Panc1 (cell line): ENCODE measurements around the gene MGAT4A. TPM values are rescaled to one million over a fixed set of nuclear protein-coding genes. Genes with fewer than 3 reads are reported as not detected.

Experiments used
- ATAC-seq: fragments of 200-7000 bp; cut with Tn5 transposase; 2 replicates; pipeline ENCODE4 v1.9.1; 2020; ENCODE audit warnings: mild to moderate bottlenecking, moderate library complexity
- BruUV-seq: library from RNA; stranded (reverse); fragments of 400-500 nt; replicated peaks from 2 replicates; lab custom pipeline; 2021; lab: Mats Ljungman, UMichigan
- CTCF ChIA-PET: fragments of 300-600 bp; sonication (Branson Sonifier 250); formaldehyde crosslinking; loops from one replicate; lab custom pipeline; 2022; ENCODE audit warnings: antibody characterized with exemption; lab: Charles Lee
- POLR2A ChIA-PET: fragments of 300-600 bp; sonication (Branson Sonifier 250); formaldehyde crosslinking; loops from one replicate; lab custom pipeline; 2022; ENCODE audit warnings: antibody characterized with exemption; lab: Charles Lee
- DNase-seq: peaks from one replicate; pipeline ENCODE4 v3.0.0-alpha.2; 2010; ENCODE audit warnings: low read depth, low spot score
- H3K27ac ChIP-seq: 2 replicates; pipeline ENCODE4 v1.5.1; 2011; ENCODE audit warnings: mild to moderate bottlenecking, low read length, inconsistent platforms
- H3K27me3 ChIP-seq: fragments of 200-500 bp; sonication (Bioruptor generic); 2 replicates; pipeline ENCODE4 v1.6.0; 2014; ENCODE audit warnings: low read length, inconsistent platforms; ENCODE audit not compliant: control insufficient read depth, insufficient read depth
- H3K36me3 ChIP-seq: fragments of 200-500 bp; sonication (Bioruptor generic); 2 replicates; pipeline ENCODE4 v1.5.1; 2014; ENCODE audit warnings: inconsistent platforms, mild to moderate bottlenecking, low read length, moderate library complexity; ENCODE audit not compliant: control insufficient read depth, insufficient read depth
- H3K4me1 ChIP-seq: 2 replicates; pipeline ENCODE4 v1.5.1; 2011; ENCODE audit warnings: inconsistent platforms, mild to moderate bottlenecking, low read length, moderate library complexity; ENCODE audit not compliant: control insufficient read depth, insufficient read depth
- H3K4me3 ChIP-seq, 2 experiments: 2 replicates each; pipeline ENCODE4 v1.5.1; 2011 to 2012; ENCODE audit warnings: low read depth in 2 of 2, low read length in 2 of 2, mild to moderate bottlenecking in 2 of 2, inconsistent platforms in 1 of 2, moderate library complexity in 1 of 2
- H3K9me3 ChIP-seq: fragments of 200-500 bp; sonication (Bioruptor generic); 2 replicates; pipeline ENCODE4 v1.5.1; 2014; ENCODE audit warnings: low read depth, mild to moderate bottlenecking, inconsistent platforms, low read length, moderate library complexity; ENCODE audit not compliant: control insufficient read depth, insufficient read depth
- POLR2AphosphoS5 ChIP-seq: IDR thresholded peaks from 2 replicates; pipeline ENCODE4 v1.6.1; 2012; ENCODE audit warnings: mild to moderate bottlenecking, low read depth, low read length, moderate library complexity
- SIN3A ChIP-seq: IDR thresholded peaks from 2 replicates; pipeline ENCODE4 v1.6.1; 2012; ENCODE audit warnings: low read depth, mild to moderate bottlenecking, low read length, moderate library complexity, borderline replicate concordance; ENCODE audit not compliant: insufficient read depth
- TCF7L2 ChIP-seq: IDR thresholded peaks from 2 replicates; pipeline ENCODE4 v1.6.1; 2011; ENCODE audit warnings: mild to moderate bottlenecking, low read depth, low read length, inconsistent platforms
- in situ Hi-C: cut with HindIII; loops from 2 replicates; pipeline ENCODE4 v1.10.0; 2016; ENCODE audit warnings: low sequenced_read_pairs, low pct_unique_long_range_greater_than_20kb
- intact Hi-C: fragments of 100-400 bp; cut with micrococcal nuclease; formaldehyde crosslinking; loops from one replicate; pipeline ENCODE4 v1.10.0; 2022; ENCODE audit not compliant: unreplicated experiment
- total RNA-seq: library from RNA; stranded (reverse); gene quantifications from one replicate; pipeline ENCODE4 v1.2.1, GENCODE V29; 2021; ENCODE audit not compliant: unreplicated experiment
- TF ChIP-seq, protein P1 (sequence below), 2 experiments: IDR thresholded peaks; 2 replicates each; pipeline ENCODE4 v1.6.1; 2011 to 2012; ENCODE audit warnings: low read depth in 2 of 2, control low read depth in 1 of 2, low read length in 1 of 2, mild to moderate bottlenecking in 1 of 2, moderate library complexity in 1 of 2; ENCODE audit not compliant: insufficient read depth in 1 of 2
- TF ChIP-seq, protein P2 (sequence below): fragments of 450-650 bp; IDR thresholded peaks from 2 replicates; pipeline ENCODE4 v1.5.1; 2017; ENCODE audit warnings: mild to moderate bottlenecking

The MGAT4A gene
- total RNA-seq, 1 experiment from 2014 or later = 4.4 TPM

GRCh38 chr2:98778151-98778550, 47.2 kb upstream of the MGAT4A start:
- Histone ChIP-seq H3K27ac (no peak overlapping the region), H3K4me3 (no peak overlapping the region), H3K9me3 (peaks cover 13% of the 10 kb centered on the region; the same call in 1 of the 2 replicates), H3K4me1 (no peaks in the 10 kb centered on the region), H3K27me3 (no peaks in the 10 kb centered on the region), H3K36me3 (no peaks in the 10 kb centered on the region)
- ChIA-PET CTCF (interaction anchor here (0.6 kb wide), 1 partner anchor 190 kb away, joined by 3 read pairs; no protein-coding TSS in a partner anchor), POLR2A (no interaction called here)
- BruUV-seq = no TSS peak
- DNase-seq = no peak
- TF ChIP-seq, protein P1, sequence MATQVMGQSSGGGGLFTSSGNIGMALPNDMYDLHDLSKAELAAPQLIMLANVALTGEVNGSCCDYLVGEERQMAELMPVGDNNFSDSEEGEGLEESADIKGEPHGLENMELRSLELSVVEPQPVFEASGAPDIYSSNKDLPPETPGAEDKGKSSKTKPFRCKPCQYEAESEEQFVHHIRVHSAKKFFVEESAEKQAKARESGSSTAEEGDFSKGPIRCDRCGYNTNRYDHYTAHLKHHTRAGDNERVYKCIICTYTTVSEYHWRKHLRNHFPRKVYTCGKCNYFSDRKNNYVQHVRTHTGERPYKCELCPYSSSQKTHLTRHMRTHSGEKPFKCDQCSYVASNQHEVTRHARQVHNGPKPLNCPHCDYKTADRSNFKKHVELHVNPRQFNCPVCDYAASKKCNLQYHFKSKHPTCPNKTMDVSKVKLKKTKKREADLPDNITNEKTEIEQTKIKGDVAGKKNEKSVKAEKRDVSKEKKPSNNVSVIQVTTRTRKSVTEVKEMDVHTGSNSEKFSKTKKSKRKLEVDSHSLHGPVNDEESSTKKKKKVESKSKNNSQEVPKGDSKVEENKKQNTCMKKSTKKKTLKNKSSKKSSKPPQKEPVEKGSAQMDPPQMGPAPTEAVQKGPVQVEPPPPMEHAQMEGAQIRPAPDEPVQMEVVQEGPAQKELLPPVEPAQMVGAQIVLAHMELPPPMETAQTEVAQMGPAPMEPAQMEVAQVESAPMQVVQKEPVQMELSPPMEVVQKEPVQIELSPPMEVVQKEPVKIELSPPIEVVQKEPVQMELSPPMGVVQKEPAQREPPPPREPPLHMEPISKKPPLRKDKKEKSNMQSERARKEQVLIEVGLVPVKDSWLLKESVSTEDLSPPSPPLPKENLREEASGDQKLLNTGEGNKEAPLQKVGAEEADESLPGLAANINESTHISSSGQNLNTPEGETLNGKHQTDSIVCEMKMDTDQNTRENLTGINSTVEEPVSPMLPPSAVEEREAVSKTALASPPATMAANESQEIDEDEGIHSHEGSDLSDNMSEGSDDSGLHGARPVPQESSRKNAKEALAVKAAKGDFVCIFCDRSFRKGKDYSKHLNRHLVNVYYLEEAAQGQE (IDR thresholded peaks at IDR 0.05; ENCODE audit: insufficient read depth in 1 of 2, low read depth in 2 of 2, low read length in 1 of 2) = no peak
- TF ChIP-seq POLR2AphosphoS5 = no peak
- TF ChIP-seq SIN3A = no peak
- TF ChIP-seq TCF7L2 = no peak
- TF ChIP-seq, protein P2, sequence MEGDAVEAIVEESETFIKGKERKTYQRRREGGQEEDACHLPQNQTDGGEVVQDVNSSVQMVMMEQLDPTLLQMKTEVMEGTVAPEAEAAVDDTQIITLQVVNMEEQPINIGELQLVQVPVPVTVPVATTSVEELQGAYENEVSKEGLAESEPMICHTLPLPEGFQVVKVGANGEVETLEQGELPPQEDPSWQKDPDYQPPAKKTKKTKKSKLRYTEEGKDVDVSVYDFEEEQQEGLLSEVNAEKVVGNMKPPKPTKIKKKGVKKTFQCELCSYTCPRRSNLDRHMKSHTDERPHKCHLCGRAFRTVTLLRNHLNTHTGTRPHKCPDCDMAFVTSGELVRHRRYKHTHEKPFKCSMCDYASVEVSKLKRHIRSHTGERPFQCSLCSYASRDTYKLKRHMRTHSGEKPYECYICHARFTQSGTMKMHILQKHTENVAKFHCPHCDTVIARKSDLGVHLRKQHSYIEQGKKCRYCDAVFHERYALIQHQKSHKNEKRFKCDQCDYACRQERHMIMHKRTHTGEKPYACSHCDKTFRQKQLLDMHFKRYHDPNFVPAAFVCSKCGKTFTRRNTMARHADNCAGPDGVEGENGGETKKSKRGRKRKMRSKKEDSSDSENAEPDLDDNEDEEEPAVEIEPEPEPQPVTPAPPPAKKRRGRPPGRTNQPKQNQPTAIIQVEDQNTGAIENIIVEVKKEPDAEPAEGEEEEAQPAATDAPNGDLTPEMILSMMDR = no peak
- ATAC-seq = no peak
- in situ Hi-C loops = no loop called here
- intact Hi-C loops = no loop called here

DNA sequence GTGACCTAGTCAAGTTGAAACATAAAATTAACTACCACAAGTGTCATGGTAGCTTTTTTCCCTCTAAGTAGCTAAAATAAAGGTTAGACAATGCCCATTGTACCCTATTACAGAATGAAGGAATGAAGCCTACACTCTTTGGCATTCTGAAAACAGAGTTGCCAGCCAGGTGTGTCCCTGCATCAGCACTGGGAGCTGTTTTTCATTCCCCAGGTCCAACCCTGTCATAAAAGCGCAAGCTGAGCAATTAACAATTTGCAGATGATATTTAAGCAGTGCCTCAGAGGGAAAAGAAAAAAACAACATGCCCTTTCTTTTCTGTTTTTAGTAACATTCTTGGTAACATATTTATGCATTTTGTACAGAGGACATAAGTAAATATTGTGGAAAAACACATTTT, 46.8 kb upstream of the MGAT4A start:
- no peaks in the 10 kb centered on the region for H3K4me1 ChIP-seq
- intact Hi-C loops = no loop called here
- CTCF ChIA-PET = interaction anchor here (0.6 kb wide), 1 partner anchor 190 kb away, joined by 3 read pairs; no protein-coding TSS in a partner anchor
- no peak overlapping the region for H3K4me3 ChIP-seq
- peaks cover 12% of the 10 kb centered on the region; the same call in 1 of the 2 replicates for H3K9me3 ChIP-seq
- H3K36me3 ChIP-seq = no peaks in the 10 kb centered on the region
- no peak overlapping the region for H3K27ac ChIP-seq
- DNase-seq (no peak), ATAC-seq (no peak)
- in situ Hi-C loops = no loop called here
- no peaks in the 10 kb centered on the region for H3K27me3 ChIP-seq
- no peak for TF ChIP-seq SIN3A
- TF ChIP-seq POLR2AphosphoS5 = no peak
- TF ChIP-seq, protein P2 = no peak
- TF ChIP-seq, protein P1 (IDR thresholded peaks at IDR 0.05; ENCODE audit: insufficient read depth in 1 of 2, low read depth in 2 of 2, low read length in 1 of 2) = no peak
- TF ChIP-seq TCF7L2 = no peak
- POLR2A ChIA-PET = no interaction called here
- no TSS peak for BruUV-seq
